HL-60 (cell line): ENCODE data around the gene MPO.

Experiments used
- CTCF ChIP-seq: IDR thresholded peaks from one replicate; pipeline ENCODE4 v1.5.1; 2011; ENCODE audit warnings: low read length, control low read depth, inconsistent platforms; ENCODE audit not compliant: insufficient read depth
- POLR2AphosphoS5 ChIP-seq: IDR thresholded peaks from 2 replicates; pipeline ENCODE4 v1.6.1; 2012; ENCODE audit warnings: low read depth
- REST ChIP-seq: IDR thresholded peaks from 2 replicates; pipeline ENCODE4 v1.6.1; 2012; ENCODE audit warnings: low read depth; ENCODE audit not compliant: insufficient replicate concordance

GRCh38 chr17:58308173-58308984 lies 27.6 kb upstream of the MPO start:
- TF ChIP-seq CTCF (peak; percentile 52), REST (no peak), POLR2AphosphoS5 (peak; percentile 11; the same call in 1 of the 2 replicates)
